ENCODE data around the gene TMEM183A.

Gene TMEM183A

DNA sequence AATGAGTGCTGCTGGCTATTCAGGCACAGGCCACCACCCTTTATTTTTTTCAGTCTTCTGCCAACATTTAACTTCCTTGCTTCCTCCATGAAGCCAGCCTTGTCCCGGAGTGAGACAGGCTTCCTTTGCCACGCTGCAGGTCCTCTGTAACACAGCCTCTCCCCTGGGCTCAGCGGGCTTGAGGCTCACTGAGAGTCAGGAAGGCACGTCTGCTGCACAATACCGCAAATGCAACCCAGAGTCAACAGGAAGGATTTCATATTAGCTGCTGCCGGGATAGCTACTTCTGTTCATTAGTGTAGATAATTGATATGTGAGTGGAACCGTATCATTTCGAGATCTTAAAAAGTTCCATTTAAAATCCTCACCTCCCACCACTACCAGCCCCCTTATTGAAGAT is 56.1 kb downstream of the TMEM183A start:
- no peak for TF ChIP-seq CTCF (conservative IDR thresholded peaks at IDR 0.05; ENCODE audit: low read depth, low read length)
- DNase-seq (ENCODE audit: low read depth), result no peak
- H3K4me3 ChIP-seq (ENCODE audit: low read length), result no peak overlapping the region

DNA sequence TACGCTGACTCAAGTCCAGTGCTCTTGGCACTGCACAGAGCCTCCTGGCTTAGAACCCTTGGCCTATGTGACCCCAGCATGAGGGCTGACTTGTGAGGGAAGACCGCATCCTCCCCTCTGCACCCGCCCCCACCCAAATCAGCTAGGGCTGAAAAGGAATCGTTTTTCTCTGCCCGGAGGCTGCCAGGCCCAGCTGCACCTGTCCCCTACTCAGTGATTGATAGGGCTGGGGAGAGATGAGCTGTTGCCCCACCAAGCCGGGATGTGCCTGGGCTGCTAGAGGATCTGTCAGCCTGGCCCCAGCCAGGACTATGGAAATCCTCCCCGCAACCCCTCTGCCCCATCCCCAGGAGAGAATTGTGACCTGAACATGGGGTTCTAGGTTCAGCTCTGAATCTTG is 58.0 kb downstream of the TMEM183A start:
- no peak for DNase-seq (ENCODE audit: low read depth)
- no peak for TF ChIP-seq CTCF (conservative IDR thresholded peaks at IDR 0.05; ENCODE audit: low read depth, low read length)
- no peak overlapping the region for H3K4me3 ChIP-seq (ENCODE audit: low read length)

- no peak overlapping the region for H3K4me3 ChIP-seq (ENCODE audit: low read length)
- no peak for DNase-seq (ENCODE audit: low read depth)
- TF ChIP-seq CTCF (conservative IDR thresholded peaks at IDR 0.05; ENCODE audit: low read depth, low read length), result no peak
These were observed 58.8 kb downstream of the TMEM183A start for GRCh38 chr1:203065986-203066385.

DNA sequence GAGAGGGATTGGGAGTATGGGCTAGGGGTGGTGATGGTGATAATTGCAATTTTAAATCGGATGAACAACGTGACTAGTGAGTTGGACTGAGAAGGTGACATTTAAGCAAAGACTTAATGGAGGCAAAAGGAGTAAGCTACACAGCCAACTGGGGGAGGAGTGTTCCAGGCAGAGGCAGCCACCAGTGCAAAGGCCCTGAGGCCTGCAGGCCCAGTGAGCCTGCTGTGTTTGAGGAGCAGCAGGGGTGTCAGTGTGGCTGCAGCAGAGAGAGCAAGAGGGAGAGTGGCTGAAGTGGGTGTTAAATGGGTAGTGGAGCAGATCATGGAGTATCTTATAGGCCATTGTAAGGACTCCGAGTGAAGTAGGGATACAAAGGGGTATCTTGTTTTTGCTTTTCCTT is 59.8 kb downstream of the TMEM183A start:
- TF ChIP-seq CTCF (conservative IDR thresholded peaks at IDR 0.05; ENCODE audit: low read depth, low read length), result no peak
- H3K4me3 ChIP-seq (ENCODE audit: low read length), result no peak overlapping the region
- DNase-seq (ENCODE audit: low read depth), result no peak

GRCh38 chr1:203069030-203069747 is 62.0 kb downstream of the TMEM183A start:
- no peak overlapping the region for H3K4me3 ChIP-seq (ENCODE audit: low read length)
- no peak for DNase-seq (ENCODE audit: low read depth)
- no peak for TF ChIP-seq CTCF (conservative IDR thresholded peaks at IDR 0.05; ENCODE audit: low read depth, low read length)

GRCh38 chr1:203072002-203072602 is 64.9 kb downstream of the TMEM183A start:
- no peak for TF ChIP-seq CTCF (conservative IDR thresholded peaks at IDR 0.05; ENCODE audit: low read depth, low read length)

DNA sequence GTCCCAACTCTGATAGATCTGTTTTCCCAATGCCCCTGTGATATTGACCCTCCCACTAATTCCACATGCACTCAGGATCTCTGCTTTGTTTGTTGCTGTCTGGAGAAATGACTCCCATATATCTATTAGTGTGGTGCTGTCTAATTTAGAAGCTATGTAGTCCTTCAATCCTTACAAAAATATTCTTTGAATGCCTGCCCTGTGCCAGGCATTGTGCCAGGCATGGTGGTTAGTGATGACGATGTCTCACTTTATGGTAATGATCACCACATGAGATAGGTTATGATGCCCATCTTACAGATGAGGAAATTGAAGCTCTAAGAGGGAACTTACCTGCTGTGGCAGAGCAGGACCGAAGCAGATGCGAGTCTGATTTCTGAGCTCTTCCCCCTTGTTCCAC is 65.7 kb downstream of the TMEM183A start:
- TF ChIP-seq CTCF (conservative IDR thresholded peaks at IDR 0.05; ENCODE audit: low read depth, low read length), result no peak
- no peak overlapping the region for H3K4me3 ChIP-seq (ENCODE audit: low read length)
- no peak for DNase-seq (ENCODE audit: low read depth)

More at GRCh38 chr1:203072002-203072602, 64.9 kb downstream of the TMEM183A start:
- no peak for DNase-seq (ENCODE audit: low read depth)
- H3K4me3 ChIP-seq (ENCODE audit: low read length), result no peak overlapping the region
